GM18508 (cell line): ENCODE results near the gene TFDP3.

Experiments
- ATAC-seq: cut with Tn5 transposase; IDR thresholded peaks from one replicate; pipeline ENCODE4 v1.9.1; 2021; ENCODE audit warnings: moderate number of reproducible peaks; ENCODE audit not compliant: insufficient read depth, unreplicated experiment

Gene TFDP3, protein sequence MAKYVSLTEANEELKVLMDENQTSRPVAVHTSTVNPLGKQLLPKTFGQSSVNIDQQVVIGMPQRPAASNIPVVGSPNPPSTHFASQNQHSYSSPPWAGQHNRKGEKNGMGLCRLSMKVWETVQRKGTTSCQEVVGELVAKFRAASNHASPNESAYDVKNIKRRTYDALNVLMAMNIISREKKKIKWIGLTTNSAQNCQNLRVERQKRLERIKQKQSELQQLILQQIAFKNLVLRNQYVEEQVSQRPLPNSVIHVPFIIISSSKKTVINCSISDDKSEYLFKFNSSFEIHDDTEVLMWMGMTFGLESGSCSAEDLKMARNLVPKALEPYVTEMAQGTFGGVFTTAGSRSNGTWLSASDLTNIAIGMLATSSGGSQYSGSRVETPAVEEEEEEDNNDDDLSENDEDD

DNA sequence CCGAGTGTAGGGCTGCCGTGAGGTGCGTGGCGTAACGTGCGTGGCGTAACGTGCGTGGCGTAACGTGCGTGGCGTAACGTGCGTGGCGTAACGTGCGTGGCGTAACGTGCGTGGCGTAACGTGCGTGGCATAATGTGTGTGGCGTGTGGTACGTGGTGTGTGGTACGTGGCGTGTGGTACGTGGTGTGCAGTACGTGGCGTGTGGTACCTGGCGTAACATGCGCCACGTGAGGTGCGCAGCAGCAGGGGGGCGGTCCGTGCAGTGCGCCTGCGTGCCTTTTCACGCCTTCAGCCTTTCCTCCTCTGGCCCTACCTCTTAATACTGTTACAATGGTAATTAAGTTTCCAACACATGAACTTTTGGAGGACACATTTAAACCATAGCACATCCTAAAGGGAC, at the start of gene TFDP3:
TSS of gene TFDP3 (minus strand) at position 26 of the 400 bp plus-strand sequence. CDS start 95 bp downstream, outside the sequence.
- no peak for ATAC-seq

DNA sequence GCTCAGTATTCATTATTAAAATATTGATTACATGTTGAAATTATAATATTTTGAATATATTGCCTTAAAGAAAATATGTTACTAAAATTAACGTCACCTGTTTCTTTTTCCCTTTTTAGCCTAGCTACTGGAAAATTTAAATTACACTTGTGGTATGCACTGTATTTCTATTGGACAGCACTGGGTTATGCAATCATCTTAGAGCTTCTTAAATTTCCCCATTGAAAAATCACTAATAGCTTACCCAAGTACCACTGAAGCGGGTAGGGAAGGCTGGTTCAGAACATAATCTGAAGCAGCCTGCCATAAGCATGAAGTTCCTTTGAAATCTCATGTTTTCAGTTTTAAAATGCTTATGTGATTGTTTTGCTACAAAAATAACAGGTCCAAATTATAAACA, 49.5 kb upstream of the TFDP3 start:
- no peak for ATAC-seq

DNA sequence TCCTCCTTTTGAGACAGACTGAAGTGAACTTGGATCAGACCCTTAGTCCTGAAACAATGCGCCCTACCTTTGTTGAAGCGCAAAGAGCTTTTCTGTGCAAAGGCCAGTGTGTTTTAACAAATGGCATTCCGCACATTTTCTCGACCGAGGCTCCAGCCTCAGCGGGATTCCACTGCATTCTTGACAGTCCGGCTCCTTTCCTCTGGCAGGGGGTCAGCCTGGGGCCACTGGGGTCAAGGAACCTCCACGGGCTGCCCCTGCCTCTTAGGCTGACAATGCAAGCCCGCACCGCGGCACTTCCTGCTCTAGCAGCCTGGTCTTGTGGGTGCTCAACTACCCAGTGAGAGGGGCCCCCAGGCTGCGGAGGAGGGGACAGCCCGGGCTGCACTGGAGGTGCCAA, 47.2 kb upstream of the TFDP3 start:
- no peak for ATAC-seq

DNA sequence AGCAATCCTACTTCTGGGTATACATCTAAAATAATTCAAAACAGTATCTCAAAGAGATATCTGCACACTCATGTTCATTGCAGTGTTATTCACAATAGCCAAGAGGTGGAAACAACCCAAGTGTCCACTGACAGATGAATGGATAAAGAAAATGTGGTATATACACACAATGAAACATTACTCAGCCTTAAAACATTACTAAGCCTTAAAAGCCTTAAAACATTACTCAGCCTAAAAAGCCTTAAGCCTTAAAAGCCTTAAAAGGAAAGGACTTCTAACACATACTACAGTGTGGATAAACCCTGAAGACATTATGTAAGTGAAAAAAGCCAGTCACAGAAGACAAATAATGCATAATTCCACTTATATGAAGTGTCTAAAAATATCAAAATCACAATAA, 40.3 kb upstream of the TFDP3 start:
- no peak for ATAC-seq

DNA sequence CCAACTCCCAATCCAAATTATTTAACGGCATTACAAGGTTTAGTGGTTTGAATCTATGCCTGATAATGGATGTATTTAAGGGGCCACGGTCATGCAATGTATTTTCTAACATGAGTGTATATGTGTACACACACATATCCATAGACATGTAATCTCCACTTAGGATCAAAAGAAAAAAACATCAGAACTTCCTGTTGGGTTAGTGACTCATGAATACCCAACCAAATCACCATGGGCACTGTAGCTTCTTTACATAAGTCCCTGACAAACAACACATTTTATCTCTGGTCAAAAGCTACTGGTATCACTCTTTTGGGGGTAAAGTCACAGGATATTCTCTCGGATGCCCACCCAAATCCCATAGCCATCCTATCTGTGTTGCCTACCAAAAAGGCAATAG, 36.5 kb upstream of the TFDP3 start:
- no peak for ATAC-seq

DNA sequence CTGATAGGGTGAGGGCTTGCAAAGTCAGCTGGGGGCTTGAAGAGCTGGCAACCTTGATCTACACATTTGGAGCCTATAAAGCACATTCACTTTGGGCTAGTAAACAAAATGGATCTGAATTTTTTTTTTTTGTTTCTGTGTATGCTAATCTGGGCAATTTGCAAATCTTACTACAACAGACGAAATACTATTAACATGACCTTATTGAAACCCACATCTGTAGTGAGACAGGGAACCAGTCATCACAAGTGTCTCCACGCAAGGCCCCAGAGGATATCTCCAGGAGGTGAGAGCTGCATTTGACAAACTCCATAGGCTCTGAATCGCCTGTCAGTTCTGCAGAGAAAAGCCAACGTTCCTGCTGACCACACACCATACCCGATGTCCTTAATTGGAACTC, 33.0 kb upstream of the TFDP3 start:
- no peak for ATAC-seq

DNA sequence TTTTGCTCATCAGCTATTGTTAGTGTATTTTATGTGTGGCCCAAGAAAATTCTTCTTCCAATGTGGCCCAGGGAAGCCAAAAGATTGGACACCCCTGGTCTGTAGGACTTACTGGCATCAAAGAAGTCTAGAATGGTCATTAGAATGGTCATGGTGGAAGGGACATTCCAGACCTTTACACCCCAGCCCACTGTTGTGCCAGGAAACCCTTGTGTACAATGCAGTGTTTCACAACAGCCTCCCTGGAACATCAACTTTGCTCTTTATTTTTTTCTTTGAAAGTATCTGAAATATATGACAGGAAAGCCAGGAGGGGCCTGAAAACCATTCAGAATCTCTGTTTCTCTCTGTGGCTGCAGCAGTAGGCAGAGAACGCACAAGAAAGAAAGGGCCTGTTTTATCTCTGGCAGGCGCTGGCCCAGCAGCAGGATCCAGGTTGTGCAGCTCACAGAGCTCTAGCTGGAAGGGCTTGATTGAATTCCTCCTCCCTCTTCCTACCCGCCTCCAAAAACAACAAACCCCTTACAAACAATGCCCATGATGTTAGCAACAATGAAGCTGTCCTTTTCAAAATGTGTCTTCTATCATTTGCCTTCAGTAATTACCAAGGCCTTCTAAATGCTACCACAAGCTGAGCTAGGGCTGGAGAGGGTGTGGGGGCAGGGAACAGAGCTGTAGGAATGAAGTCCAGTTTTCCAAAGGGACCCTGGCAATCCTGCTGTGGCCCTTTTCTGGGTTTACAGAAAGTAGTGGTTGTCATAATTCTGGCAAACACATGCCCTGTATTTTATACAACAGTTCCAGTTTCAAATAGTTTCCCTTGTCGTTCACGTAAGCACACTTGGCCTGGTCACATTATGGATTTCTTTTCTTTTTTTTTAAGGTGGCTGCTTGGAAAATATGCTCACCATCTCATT, 32.3 kb upstream of the TFDP3 start:
- ATAC-seq: no peak

DNA sequence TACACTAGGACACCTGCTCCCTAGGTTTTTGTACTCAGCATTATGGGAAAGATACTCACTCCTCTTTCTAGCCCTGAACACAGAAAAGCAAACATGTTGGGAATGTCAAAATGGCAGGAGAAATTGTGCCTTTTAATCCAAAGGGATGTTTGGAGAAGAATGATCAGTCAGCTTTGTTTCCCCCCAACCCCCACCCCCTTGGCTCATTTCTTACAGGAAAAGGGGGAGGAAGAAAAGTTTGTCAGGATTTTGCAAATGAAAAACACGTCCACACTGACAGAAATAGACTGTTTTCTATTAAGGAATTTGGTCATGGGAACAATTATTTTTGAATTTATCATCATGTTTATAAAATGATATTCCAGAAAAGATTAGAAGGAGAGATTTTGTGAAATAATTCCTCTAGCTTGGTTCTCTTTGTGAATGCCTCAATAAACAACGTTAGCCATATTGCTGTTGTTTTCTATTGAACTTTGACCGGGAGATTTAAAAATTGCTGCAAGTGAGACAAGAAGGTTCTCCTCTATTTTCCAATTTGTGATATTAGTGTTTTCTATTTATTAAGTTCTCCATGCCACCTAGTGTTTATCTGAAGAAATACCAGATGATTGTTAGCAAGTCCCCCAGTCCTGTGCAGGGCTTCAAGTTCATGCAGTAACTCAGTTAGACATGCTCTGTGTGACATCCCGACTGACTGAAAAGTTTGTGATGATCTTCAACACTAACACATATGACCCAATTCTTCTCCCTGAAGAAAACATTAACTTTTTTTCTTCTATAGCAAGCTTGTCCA, 31.3 kb upstream of the TFDP3 start:
- no peak for ATAC-seq

DNA sequence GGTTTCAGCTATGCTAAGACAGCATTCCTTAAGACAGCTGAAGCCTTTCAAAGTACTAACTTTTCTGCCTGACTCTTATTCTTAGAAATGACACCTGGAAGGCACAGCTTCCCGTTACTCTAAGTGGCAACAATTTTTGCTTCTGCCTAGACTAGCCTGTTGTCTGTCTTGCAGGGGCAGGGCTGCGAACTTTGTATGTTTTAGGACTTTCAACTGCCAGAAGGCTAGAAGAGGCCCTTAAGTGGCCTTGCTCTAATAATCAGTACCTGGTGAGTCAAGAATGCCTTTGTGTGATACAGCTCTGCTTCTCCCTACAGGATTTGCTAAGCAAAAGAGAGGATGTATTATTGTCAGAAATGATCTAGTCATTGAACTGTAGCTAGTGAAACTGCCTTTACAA, 30.0 kb upstream of the TFDP3 start:
- ATAC-seq: no peak

DNA sequence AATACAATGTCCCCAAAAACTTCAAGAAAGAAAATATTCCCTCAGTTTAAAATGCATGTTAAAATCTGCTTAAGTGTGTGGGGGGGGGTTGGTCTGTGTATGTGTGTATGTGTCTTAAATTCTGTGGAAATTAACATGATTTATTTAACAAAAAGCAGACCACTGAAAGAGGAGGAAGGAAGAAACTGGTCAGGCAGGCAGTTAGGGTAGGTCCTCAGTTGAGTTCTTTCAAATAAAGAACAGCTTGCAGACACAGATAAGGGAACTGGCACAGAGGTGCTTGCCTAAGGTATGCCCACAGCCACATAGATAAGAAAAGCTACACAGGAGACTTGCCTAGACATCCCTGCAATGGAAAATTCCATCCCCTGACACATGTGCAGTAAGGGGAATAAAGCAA, 28.8 kb upstream of the TFDP3 start:
- ATAC-seq: no peak

DNA sequence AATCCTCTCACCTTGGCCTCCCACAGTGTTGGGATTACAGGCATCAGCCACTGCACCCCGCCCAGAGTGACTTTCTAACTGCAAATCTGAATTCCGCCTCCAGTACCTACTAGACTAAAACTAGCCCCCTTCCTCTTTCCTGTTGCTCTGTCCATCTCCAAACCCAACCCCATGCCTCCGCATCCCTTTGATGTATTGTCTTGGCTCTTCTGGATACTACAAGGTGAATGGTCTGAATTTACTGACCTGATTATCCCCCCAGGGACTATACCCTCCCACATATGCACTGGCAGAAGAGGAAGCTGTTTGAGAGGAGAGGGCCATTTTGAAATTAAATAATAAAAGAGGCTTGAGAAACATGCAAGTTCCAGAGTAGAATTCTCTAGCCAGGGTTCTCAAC, 17.7 kb upstream of the TFDP3 start:
- ATAC-seq: no peak

DNA sequence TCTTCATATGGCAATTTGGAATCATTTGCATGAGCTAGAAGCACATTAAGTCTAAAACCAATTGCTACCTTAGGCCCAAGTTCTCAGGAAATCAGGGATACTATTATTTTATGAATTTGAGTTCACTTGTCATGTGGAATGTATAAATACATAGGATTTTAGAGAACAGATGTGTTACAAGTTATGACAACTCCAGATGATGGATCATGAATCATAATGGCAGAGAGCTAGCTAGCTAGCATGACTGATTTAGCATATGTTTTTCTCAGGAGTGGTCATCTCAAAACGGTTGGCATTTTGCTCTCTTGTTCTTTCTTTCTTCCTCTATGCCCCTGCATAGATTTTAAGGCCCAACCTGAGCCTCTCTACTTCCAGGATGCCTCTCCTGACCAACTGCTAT, 14.2 kb upstream of the TFDP3 start:
- ATAC-seq: no peak

DNA sequence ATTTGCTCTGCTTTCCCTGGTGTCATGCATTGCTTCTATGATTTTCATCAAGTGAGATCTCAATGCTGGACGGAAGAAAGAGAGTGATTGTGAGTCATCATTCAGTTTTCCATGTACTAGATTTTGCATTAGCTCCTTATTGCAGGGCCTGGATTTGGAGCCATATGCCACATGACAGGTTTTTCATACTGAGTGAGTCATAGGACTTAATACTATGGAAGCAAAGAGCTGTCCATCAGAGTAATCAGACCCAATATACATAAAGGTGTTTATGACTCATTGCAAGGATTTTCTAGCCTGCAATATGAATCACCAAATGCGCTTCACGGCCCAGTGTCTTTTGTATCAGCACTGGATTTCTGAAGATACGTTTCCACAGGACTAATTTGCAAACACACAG, 11.2 kb upstream of the TFDP3 start:
- ATAC-seq: no peak

DNA sequence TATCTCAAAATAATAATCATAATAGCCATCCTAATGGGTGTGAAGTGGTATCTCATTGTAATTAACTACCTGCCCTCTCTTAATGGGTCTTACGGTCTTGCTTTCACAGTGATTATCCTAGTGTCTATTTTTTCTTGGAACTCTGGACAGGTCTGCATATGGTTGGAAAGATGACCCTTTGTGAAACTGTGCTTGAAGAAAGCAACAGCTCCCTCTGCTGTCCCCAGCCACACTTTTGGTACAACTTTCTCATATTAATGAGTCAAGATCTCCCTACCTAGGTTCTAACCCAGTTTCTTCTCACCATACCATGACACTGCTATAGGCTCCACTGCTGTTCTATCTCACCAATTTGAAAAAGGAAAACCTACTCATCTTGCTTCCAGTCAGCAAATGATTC, 2.4 kb downstream of the TFDP3 start:
- no peak for ATAC-seq

DNA sequence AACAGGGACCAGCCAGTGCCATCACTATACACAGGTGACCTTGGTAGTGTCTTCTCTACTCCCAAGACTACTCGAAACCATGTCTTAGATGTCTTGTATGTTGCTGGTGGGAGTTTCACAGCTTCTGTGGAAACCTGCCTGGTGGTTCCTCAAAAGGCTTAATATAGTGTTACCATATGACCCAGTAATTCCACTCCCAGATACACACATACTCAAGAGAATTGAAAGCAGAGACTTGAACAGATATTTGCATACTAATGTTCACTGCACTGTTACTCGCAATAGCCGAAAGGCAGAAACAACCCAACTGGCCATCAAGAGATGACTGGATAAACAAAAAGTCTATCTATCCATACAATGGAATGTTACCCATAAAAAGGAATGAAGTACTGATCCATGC, 3.1 kb downstream of the TFDP3 start:
- no peak for ATAC-seq

DNA sequence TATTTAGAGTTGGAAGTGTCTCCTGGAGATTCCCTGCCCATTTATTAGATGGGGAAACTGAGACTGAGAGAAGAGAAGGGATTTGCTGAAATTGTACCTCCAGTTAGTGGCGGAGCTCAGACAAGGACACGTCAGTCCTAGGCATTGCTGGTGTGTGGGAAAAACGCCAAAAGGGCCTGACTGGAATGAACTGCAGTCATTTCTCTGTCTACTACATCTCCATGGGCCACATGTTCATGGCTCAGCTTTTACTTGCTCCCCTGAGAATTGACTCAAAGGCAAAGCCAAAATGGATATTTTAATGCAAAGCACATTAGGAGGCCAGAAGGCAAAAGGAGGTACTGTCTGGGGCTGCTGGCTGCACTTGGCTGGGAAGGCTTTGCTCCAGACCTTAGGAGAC, 3.9 kb downstream of the TFDP3 start:
- ATAC-seq: no peak

DNA sequence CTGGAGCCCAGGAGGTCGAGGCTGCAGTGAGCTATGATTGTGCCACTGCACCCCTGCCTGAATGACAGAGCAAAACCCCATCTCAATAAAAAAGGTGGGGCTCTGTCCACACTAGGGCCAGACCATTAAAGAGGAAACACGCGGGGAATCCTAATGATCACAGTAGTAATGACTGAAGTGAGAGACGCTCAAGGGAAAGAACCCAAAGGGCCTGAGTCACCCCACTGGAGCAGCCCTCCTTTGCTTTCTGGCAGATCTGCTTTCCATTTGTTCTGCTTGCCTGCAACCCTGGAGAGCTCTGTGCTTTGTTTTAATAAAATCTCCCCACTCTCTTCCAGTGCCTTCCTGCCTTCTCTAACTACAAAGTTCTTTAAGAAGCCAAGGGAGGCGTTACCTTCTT, 5.0 kb downstream of the TFDP3 start:
- no peak for ATAC-seq

DNA sequence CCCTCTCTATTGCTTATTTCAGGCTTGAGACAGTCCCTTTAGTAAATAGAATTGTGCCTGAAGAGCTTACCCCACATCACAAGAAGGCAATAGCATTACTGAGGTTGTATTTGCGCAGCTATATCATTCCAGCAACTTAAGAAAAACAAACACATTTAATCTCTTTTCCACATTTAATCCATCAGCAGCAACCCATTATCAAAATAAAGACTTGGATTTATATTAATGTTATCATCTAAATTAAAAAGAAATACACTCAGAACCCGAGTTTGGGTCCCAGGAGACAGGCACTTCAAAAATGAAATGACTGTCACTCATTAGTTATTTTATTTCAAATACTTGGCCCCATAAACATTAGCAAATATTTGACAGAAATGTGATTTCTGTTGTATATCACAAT, 10.4 kb downstream of the TFDP3 start:
- no peak for ATAC-seq

DNA sequence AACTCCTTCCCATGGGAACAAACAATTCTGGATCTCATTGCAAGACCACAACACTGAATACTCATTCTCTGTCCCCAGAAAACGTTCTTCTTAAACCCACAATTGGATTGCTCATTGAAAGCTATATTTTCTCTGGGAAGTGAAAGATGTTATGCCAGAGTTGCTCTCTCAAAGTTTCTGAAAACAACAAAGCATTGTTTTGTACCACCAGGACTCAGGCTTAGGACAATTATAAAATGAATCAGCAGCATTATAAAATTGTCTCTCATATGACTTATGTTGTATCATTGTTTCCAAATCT, 26.5 kb downstream of the TFDP3 start:
- ATAC-seq: no peak

DNA sequence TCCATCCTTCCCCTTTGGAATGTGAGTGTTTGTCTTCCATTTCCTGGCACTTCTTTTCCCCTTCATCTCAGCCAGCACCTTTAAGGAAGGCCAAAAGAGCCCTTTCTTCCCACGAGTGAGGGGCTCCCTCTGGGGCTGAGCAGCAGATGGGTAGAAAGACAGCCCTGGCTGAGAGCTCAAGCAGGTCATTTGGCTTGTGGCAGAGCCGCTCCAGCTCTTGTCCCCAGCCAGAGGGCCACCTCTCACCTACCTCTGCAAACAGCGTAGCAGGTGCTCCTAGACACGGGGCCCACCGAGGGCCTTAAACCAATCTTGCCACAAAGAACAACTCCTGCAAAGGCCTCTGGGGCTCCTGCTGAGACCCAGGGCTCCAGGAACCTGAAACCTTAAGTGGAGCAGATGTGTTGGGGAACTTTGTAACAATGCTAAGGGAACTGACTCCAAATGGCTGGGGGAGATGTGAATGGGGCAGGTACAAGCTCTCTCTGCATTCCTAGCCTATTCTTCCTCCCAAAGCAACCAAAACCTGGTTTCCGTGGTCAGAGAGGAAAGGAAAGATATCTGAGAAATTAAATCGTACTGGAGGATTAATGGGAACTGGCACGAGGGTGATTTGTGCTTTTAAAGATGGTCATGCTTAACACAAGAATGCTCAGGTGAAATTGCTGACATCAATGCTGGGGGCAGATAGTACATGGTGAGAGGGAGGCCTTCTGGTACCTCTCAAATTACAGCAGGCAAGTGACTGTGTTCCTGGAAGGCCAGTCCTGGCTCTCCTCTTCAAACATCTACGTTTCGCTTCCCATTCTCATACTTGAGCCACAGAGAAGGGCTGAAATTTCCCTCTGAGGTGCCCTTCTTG, 27.0 kb downstream of the TFDP3 start:
- ATAC-seq: no peak
